K562 (cell line): ENCODE data around the gene GPNMB. TPM values are rescaled to one million over a fixed set of nuclear protein-coding genes. Genes with fewer than 3 reads are reported as not detected.

ENCODE experiments used
- ADNP ChIP-seq: fragments of 200-800 bp; sonication (Bioruptor generic); IDR thresholded peaks from 2 replicates; pipeline ENCODE4 v1.6.1; 2016; ENCODE audit warnings: missing genetic modification characterization, missing compliant biosample characterization
- ARID2 ChIP-seq: fragments of 450-650 bp; IDR thresholded peaks from 2 replicates; pipeline ENCODE4 v1.6.1; 2017; ENCODE audit warnings: antibody characterized with exemption, mild to moderate bottlenecking
- CBFA2T3 ChIP-seq: fragments of 450-650 bp; IDR thresholded peaks from 2 replicates; pipeline ENCODE4 v1.6.1; 2017
- CHCHD3 ChIP-seq: fragments of 250-450 bp; sonication (Bioruptor Pico); IDR thresholded peaks from 2 replicates; pipeline ENCODE4 v2.1.2; 2022; ENCODE audit warnings: mild to moderate bottlenecking
- CREM ChIP-seq: IDR thresholded peaks from 2 replicates; pipeline ENCODE4 v1.6.1; 2014; ENCODE audit warnings: antibody characterized with exemption, low read depth
- DPF2 ChIP-seq: fragments of 450-650 bp; IDR thresholded peaks from 2 replicates; pipeline ENCODE4 v1.6.1; 2016
- FOXA3 ChIP-seq, 2 experiments: fragments of 450-650 bp in 1 of 2; sonication (generic) in 1 of 2; formaldehyde crosslinking; IDR thresholded peaks in 1 of 2; conservative IDR thresholded peaks in 1 of 2; 2 replicates each; pipeline versions ENCODE4 v1.4.0 to v1.8.0; 2020 to 2022; ENCODE audit warnings: mild to moderate bottlenecking in 2 of 2, missing genetic modification reagents in 1 of 2
- GATA2 ChIP-seq: sonication (generic); formaldehyde crosslinking; IDR thresholded peaks from 2 replicates; pipeline ENCODE4 v1.4.0; 2020; ENCODE audit warnings: mild to moderate bottlenecking, missing genetic modification reagents
- HDAC8 ChIP-seq: fragments of 450-650 bp; IDR thresholded peaks from 2 replicates; pipeline ENCODE4 v1.6.1; 2016; ENCODE audit warnings: mild to moderate bottlenecking, missing genetic modification characterization, moderate library complexity, missing compliant biosample characterization
- MCM7 ChIP-seq, 2 experiments: fragments of 450-650 bp; IDR thresholded peaks; 2 replicates each; pipeline ENCODE4 v1.6.1; 2016 to 2018
- NCOR1 ChIP-seq: fragments of 450-650 bp; IDR thresholded peaks from 2 replicates; pipeline ENCODE4 v1.6.1; 2016; ENCODE audit warnings: mild to moderate bottlenecking, moderate library complexity
- NFRKB ChIP-seq: fragments of 450-650 bp; IDR thresholded peaks from 2 replicates; pipeline ENCODE4 v1.6.1; 2016; ENCODE audit warnings: low read depth
- PHB ChIP-seq: fragments of 250-450 bp; sonication (Bioruptor Pico); IDR thresholded peaks from 2 replicates; pipeline ENCODE4 v1.5.0; 2021
- POLR2AphosphoS5 ChIP-seq: IDR thresholded peaks from 2 replicates; pipeline ENCODE4 v1.6.1; 2011; ENCODE audit warnings: mild to moderate bottlenecking, low read depth, low read length, moderate library complexity; ENCODE audit not compliant: control insufficient read depth, insufficient read depth
- RB1 ChIP-seq: fragments of 450-650 bp; IDR thresholded peaks from 2 replicates; pipeline ENCODE4 v1.6.1; 2017; ENCODE audit warnings: low read depth, mild to moderate bottlenecking
- RBBP5 ChIP-seq: fragments of 200-600 bp; sonication (generic); IDR thresholded peaks from 2 replicates; pipeline ENCODE4 v1.6.1; 2012; ENCODE audit warnings: borderline replicate concordance, mild to moderate bottlenecking, low read length, control low read depth, inconsistent platforms; ENCODE audit not compliant: insufficient read depth, poor library complexity, severe bottlenecking
- SMARCE1 ChIP-seq: fragments of 450-650 bp; IDR thresholded peaks from 2 replicates; pipeline ENCODE4 v1.7.1; 2016; ENCODE audit warnings: mild to moderate bottlenecking
- TAF7 ChIP-seq: fragments of 450-650 bp; IDR thresholded peaks from 2 replicates; pipeline ENCODE4 v1.6.1; 2016; ENCODE audit warnings: missing genetic modification characterization, missing compliant biosample characterization
- TARDBP ChIP-seq: fragments of 450-650 bp; IDR thresholded peaks from 2 replicates; pipeline ENCODE4 v1.6.1; 2016
- ZFP1 ChIP-seq: fragments of 450-650 bp; formaldehyde crosslinking; IDR thresholded peaks from 2 replicates; pipeline ENCODE4 v1.4.0; 2020; ENCODE audit warnings: mild to moderate bottlenecking, mixed read lengths
- ZNF239 ChIP-seq: fragments of 250-450 bp; sonication (Bioruptor Pico); IDR thresholded peaks from 2 replicates; pipeline ENCODE4 v1.4.0; 2020; ENCODE audit warnings: mild to moderate bottlenecking
- ZNF561 ChIP-seq: fragments of 450-650 bp; formaldehyde crosslinking; conservative IDR thresholded peaks from 2 replicates; pipeline ENCODE4 v1.4.0; 2020; ENCODE audit warnings: mild to moderate bottlenecking, moderate library complexity
- ZNF699 ChIP-seq: fragments of 250-450 bp; sonication (Bioruptor Pico); IDR thresholded peaks from 2 replicates; pipeline ENCODE4 v1.8.0; 2021; ENCODE audit warnings: mild to moderate bottlenecking, moderate library complexity; ENCODE audit not compliant: insufficient replicate concordance
- ZNF785 ChIP-seq: fragments of 250-450 bp; sonication (Bioruptor Pico); IDR thresholded peaks from 2 replicates; pipeline ENCODE4 v1.4.0; 2020; ENCODE audit warnings: mild to moderate bottlenecking
- polyA plus RNA-seq, 8 experiments: library from polyadenylated mRNA; depleted of rRNA in 4 of 8; stranded (reverse) in 5 of 8; unstranded in 3 of 8; fragments of >200 nt; fragmentation: Nextera tagmentation in 2 of 8; fragmentation: Illumina TruSeq in 1 of 8; extraction: Ambion mirVana in 2 of 8; extraction: Trizol in 1 of 8; gene quantifications; 2 replicates each; pipeline versions ENCODE4 v1.2.1 to v1.2.3, GENCODE V29; 2011 to 2014; ENCODE audit warnings: inconsistent platforms in 1 of 8, missing spikeins in 1 of 8
- total RNA-seq, 7 experiments: library from RNA; depleted of rRNA in 6 of 7; stranded (reverse); fragments of >200 nt in 6 of 7; fragmentation: Illumina TruSeq in 2 of 7; extraction: Trizol in 2 of 7; gene quantifications; 2 replicates each; pipeline versions ENCODE4 v1.2.1 to v1.2.3, GENCODE V29; 2011 to 2021; ENCODE audit warnings: low replicate concordance in 1 of 7
- TF ChIP-seq, protein P1 (sequence below): sonication (generic); formaldehyde crosslinking; IDR thresholded peaks from 2 replicates; pipeline ENCODE4 v1.8.0; 2022; ENCODE audit warnings: missing genetic modification reagents, mild to moderate bottlenecking, moderate library complexity, borderline replicate concordance
- TF ChIP-seq, protein P2 (sequence below): fragments of 450-650 bp; formaldehyde crosslinking; IDR thresholded peaks from 2 replicates; pipeline ENCODE4 v1.4.0; 2020; ENCODE audit warnings: mild to moderate bottlenecking, mixed read lengths
- TF ChIP-seq, protein P3 (sequence below): fragments of 250-450 bp; sonication (Bioruptor Pico); IDR thresholded peaks from 2 replicates; pipeline ENCODE4 v1.6.1; 2021; ENCODE audit warnings: mild to moderate bottlenecking
- TF ChIP-seq, protein P4 (sequence below): fragments of 250-450 bp; sonication (Bioruptor Pico); IDR thresholded peaks from 2 replicates; pipeline ENCODE4 v1.4.0; 2020

GPNMB gene
- total and polyA plus RNA-seq, 9 of the 15 experiments (the other 6 are each of a cell fraction or from before 2014, with no cell fraction given) = 0.15 to 0.72 (median 0.33) TPM

DNA sequence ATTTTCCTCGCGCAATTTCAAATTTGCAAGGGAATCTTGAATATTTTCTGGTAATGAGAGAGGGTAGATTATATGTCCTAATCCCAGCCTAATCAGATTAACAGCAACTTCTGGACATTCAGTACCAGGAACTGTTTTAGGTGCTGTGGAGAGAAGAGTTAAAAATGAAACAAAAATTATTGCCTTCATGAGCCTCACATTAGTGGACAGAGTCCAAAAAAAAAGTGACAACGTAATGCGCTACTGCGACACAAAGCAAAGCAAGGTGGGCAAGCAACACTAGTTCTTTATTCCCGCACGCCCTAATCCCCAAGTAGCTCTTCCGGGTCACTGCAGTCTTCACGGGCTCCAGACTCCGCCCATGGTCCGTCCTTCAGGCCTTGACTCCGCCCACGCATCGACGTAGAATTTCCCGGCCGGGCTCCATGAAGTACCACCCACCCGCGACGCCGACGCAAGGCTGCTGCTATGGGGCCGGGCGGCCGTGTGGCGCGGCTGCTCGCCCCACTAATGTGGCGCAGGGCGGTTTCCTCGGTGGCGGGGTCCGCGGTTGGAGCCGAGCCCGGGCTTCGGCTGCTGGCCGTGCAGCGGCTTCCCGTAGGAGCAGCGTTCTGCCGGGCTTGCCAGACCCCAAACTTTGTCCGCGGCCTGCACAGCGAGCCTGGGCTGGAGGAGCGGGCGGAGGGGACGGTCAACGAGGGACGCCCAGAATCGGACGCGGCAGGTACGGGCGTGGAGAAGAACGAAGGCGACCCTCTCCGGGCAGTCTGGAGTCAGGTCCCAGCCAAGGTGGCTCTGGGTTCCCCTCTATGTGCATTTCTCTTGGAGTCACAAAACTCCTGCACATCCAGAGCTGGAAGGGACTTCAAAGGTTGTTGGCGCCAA is 52.6 kb downstream of the GPNMB start, which contains the start of gene MALSU1 (continued):
- TF ChIP-seq RBBP5 (peak; percentile 92), HDAC8 (tag) (0 out of 2 replicates have a peak, but pooled peaks have one; percentile 59), CHCHD3 (CRISPR knock-in tag) (no peak), TARDBP (no peak), ZNF239 (CRISPR knock-in tag) (peak; percentile 50), ARID2 (no peak), CBFA2T3 (no peak), ZNF785 (no peak), POLR2AphosphoS5 (peak; percentile 79), GATA2 (CRISPR knock-in tag) (no peak), ZNF561 (no peak), NCOR1 (no peak), SMARCE1 (no peak), DPF2 (peak; percentile 13; the same call in 1 of the 2 replicates), PHB (CRISPR knock-in tag) (no peak), TAF7 (tag) (peak; percentile 47; the same call in 1 of the 2 replicates), CREM (peak; percentile 98), MCM7 (IDR thresholded peaks at IDR 0.05) (no peak), NFRKB (no peak), ZNF699 (no peak), FOXA3 (CRISPR knock-in tag; conservative IDR thresholded peaks at IDR 0.05 in 1 of 2, IDR thresholded peaks at IDR 0.05 in 1 of 2) (no peak), ADNP (tag) (no peak), RB1 (peak; percentile 75), ZFP1 (CRISPR knock-in tag) (no peak)
- TF ChIP-seq, protein P1, sequence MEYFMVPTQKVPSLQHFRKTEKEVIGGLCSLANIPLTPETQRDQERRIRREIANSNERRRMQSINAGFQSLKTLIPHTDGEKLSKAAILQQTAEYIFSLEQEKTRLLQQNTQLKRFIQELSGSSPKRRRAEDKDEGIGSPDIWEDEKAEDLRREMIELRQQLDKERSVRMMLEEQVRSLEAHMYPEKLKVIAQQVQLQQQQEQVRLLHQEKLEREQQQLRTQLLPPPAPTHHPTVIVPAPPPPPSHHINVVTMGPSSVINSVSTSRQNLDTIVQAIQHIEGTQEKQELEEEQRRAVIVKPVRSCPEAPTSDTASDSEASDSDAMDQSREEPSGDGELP (CRISPR knock-in tag) = peak; percentile 80
- TF ChIP-seq, protein P2, sequence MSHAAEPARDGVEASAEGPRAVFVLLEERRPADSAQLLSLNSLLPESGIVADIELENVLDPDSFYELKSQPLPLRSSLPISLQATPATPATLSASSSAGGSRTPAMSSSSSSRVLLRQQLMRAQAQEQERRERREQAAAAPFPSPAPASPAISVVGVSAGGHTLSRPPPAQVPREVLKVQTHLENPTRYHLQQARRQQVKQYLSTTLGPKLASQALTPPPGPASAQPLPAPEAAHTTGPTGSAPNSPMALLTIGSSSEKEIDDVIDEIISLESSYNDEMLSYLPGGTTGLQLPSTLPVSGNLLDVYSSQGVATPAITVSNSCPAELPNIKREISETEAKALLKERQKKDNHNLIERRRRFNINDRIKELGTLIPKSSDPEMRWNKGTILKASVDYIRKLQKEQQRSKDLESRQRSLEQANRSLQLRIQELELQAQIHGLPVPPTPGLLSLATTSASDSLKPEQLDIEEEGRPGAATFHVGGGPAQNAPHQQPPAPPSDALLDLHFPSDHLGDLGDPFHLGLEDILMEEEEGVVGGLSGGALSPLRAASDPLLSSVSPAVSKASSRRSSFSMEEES = no peak
- TF ChIP-seq, protein P3, sequence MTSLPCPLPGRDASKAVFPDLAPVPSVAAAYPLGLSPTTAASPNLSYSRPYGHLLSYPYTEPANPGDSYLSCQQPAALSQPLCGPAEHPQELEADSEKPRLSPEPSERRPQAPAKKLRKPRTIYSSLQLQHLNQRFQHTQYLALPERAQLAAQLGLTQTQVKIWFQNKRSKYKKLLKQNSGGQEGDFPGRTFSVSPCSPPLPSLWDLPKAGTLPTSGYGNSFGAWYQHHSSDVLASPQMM = no peak
- TF ChIP-seq, protein P4, sequence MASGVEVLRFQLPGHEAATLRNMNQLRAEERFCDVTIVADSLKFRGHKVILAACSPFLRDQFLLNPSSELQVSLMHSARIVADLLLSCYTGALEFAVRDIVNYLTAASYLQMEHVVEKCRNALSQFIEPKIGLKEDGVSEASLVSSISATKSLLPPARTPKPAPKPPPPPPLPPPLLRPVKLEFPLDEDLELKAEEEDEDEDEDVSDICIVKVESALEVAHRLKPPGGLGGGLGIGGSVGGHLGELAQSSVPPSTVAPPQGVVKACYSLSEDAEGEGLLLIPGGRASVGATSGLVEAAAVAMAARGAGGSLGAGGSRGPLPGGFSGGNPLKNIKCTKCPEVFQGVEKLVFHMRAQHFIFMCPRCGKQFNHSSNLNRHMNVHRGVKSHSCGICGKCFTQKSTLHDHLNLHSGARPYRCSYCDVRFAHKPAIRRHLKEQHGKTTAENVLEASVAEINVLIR (CRISPR knock-in tag) = peak; percentile 67; the same call in 1 of the 2 replicates
